ENCODE results near the gene ZNF264.

ZNF264 gene

DNA sequence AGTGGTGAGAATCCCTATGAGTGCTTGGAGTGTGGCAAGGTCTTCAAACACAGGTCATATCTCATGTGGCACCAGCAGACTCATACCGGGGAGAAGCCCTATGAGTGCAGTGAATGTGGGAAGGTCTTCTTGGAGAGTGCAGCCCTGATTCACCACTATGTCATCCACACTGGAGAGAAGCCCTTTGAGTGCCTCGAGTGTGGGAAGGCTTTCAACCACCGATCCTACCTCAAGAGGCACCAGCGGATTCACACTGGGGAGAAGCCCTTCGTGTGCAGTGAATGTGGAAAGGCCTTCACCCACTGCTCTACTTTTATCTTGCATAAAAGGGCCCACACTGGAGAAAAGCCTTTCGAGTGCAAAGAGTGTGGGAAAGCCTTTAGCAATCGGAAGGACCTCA lies 20.8 kb downstream of the ZNF264 start:
- in situ Hi-C loops (cut with HindIII; ENCODE audit: low sequenced_read_pairs): no loop called here
- TF ChIP-seq CTCF (IDR thresholded peaks at IDR 0.05; ENCODE audit: low read depth, low read length): no peak
- no peak overlapping the region for H3K4me3 ChIP-seq (ENCODE audit: low read depth, low read length)
- DNase-seq (ENCODE audit: low read depth, low spot score): no peak

DNA sequence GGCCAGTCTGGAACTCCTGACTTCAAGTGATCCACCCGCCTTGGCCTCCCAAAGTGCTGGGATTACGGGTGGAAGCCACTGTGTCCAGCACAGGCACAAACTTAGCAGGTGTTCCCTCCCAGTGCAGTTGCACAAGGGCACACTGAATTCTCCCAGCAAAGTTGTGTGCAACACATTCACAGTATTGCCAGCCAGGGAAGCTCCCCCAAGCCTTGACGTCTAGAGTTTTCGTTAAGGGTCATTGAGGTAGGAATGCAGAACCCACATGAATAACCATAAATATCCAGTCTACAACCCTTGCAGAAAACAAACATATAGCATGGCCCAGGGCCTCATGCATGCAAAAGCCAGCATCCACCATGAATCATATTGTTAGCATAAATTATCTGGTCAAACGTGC lies 36.2 kb downstream of the ZNF264 start:
- no peak for TF ChIP-seq CTCF (IDR thresholded peaks at IDR 0.05; ENCODE audit: low read depth, low read length)
- no peak for DNase-seq (ENCODE audit: low read depth, low spot score)
- in situ Hi-C loops (cut with HindIII; ENCODE audit: low sequenced_read_pairs): no loop called here
- H3K4me3 ChIP-seq (ENCODE audit: low read depth, low read length): no peak overlapping the region

DNA sequence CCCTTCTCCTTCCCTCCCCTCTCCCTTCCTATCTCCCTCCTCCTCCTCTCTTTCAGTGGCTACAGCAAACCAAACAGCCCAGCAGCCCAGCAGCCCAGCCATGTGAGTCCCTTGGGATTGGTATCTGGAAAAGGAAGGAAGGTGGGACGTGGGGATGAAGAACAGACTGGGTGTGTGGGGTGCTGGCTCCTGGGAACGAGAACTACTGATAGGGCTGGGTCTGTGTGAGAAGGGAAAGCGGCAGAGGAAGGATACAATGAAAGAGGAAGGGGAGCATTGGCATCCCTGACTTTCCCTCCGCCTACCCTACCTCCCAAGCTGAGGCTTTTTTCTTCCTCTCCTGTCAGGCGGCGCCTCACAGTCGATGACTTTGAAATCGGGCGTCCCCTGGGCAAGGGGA lies 40.4 kb downstream of the ZNF264 start:
- no peak for TF ChIP-seq CTCF (IDR thresholded peaks at IDR 0.05; ENCODE audit: low read depth, low read length)
- DNase-seq (ENCODE audit: low read depth, low spot score): no peak
- in situ Hi-C loops (cut with HindIII; ENCODE audit: low sequenced_read_pairs): no loop called here
- no peak overlapping the region for H3K4me3 ChIP-seq (ENCODE audit: low read depth, low read length)

GRCh38 chr19:57233207-57233606 lies 41.9 kb downstream of the ZNF264 start:
- in situ Hi-C loops (cut with HindIII; ENCODE audit: low sequenced_read_pairs): no loop called here
- DNase-seq (ENCODE audit: low read depth, low spot score): no peak
- no peak for TF ChIP-seq CTCF (IDR thresholded peaks at IDR 0.05; ENCODE audit: low read depth, low read length)
- H3K4me3 ChIP-seq (ENCODE audit: low read depth, low read length): no peak overlapping the region

- TF ChIP-seq CTCF (IDR thresholded peaks at IDR 0.05; ENCODE audit: low read depth, low read length): no peak
- peak overlapping the region; percentile 99 for H3K4me3 ChIP-seq (ENCODE audit: low read depth, low read length)
- peak; percentile 1 for DNase-seq (ENCODE audit: low read depth, low spot score)
- in situ Hi-C loops (cut with HindIII; ENCODE audit: low sequenced_read_pairs): no loop called here
Measured at GRCh38 chr19:57239982-57240310, 48.6 kb downstream of the ZNF264 start.

GRCh38 chr19:57240311-57241090 lies 49.2 kb downstream of the ZNF264 start, which contains the start of gene ZNF805:
Gene ZNF805 (plus strand): TSS chr19:57240632. CDS start chr19:57240892, 260 bp downstream.
- TF ChIP-seq CTCF (IDR thresholded peaks at IDR 0.05; ENCODE audit: low read depth, low read length): peak; percentile 2
- H3K4me3 ChIP-seq (ENCODE audit: low read depth, low read length): peak within 1 kb of the TSS; percentile 99
- peak; percentile 93 for DNase-seq (ENCODE audit: low read depth, low spot score)
- in situ Hi-C loops (cut with HindIII; ENCODE audit: low sequenced_read_pairs): no loop called here
